ENCODE measurements around the gene LMCD1. TPM values are rescaled to one million over a fixed set of nuclear protein-coding genes. Genes with fewer than 3 reads are reported as not detected.

LMCD1 gene
- total RNA-seq, 1 donor from 2014 or later: 174 TPM

DNA sequence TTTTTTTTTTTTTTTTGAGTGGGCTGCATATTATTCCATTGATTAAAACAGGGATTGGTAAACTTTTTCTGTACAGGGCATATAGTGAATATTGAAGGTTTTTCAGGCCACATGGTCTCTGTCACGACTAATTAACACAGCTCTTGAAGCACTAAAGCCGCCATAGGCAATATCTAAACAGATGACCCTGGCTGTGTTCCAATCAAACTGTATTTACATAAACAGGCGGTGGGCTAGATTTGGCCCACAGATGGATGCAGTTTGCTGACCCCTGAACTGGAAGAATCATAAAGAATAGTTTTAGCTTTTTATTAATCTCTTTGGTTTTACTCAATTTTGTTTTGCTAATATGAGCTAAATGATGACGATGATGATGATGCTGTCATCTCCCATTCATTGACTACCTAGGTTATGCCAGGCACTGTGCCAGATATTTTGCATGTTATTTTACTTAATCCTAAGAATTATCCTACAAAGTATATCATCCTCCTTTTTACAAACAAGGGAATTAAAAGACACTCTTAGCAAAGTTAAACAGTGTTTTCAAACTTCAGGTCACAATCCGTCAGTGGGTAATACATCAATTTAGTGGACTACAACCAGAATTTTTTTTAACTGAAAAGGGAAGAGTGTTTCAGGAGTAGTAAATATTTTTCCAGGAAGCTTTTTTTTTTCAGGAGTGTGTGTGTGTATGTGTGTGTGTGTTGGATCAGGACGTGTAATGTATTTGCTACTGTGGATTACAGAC lies 54.3 kb downstream of the LMCD1 start:
- TF ChIP-seq, protein P1, sequence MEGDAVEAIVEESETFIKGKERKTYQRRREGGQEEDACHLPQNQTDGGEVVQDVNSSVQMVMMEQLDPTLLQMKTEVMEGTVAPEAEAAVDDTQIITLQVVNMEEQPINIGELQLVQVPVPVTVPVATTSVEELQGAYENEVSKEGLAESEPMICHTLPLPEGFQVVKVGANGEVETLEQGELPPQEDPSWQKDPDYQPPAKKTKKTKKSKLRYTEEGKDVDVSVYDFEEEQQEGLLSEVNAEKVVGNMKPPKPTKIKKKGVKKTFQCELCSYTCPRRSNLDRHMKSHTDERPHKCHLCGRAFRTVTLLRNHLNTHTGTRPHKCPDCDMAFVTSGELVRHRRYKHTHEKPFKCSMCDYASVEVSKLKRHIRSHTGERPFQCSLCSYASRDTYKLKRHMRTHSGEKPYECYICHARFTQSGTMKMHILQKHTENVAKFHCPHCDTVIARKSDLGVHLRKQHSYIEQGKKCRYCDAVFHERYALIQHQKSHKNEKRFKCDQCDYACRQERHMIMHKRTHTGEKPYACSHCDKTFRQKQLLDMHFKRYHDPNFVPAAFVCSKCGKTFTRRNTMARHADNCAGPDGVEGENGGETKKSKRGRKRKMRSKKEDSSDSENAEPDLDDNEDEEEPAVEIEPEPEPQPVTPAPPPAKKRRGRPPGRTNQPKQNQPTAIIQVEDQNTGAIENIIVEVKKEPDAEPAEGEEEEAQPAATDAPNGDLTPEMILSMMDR (IDR thresholded peaks at IDR 0.05): no peak
- DNase-seq: no peak
- intact Hi-C loops (cut with DNase I): no loop called here
- H3K4me3 ChIP-seq: no peak overlapping the region
- H3K4me1 ChIP-seq: peaks cover 57% of the 10 kb centered on the region
- H3K27me3 ChIP-seq: no peaks in the 10 kb centered on the region
- H3K27ac ChIP-seq: no peak overlapping the region
- peaks cover 40% of the 10 kb centered on the region for H3K36me3 ChIP-seq
- ATAC-seq: no peak
- no peaks in the 10 kb centered on the region for H3K9me3 ChIP-seq

DNA sequence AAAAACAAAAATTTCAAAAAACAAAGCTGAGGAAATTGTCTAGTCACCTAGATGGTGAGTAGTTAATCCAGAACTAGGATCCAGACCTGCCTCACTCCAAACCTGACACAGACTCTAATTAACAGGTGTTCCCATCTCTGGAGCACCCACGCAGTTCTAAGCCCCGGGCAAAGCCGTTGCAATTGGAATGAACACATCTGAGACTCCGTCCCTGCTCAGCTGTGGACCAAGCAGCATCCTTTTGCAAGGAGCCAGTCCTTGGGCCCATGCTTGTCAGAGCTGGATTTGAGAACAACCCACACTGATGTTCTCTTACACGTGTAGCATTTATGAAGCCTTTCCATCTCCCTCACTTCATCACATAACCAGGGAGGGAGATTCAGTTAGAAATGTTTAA lies 54.8 kb downstream of the LMCD1 start:
- Histone ChIP-seq H3K27ac (no peak overlapping the region), H3K9me3 (no peaks in the 10 kb centered on the region), H3K27me3 (no peaks in the 10 kb centered on the region), H3K36me3 (peaks cover 40% of the 10 kb centered on the region), H3K4me3 (no peak overlapping the region), H3K4me1 (peaks cover 57% of the 10 kb centered on the region)
- intact Hi-C loops (cut with DNase I): no loop called here
- ATAC-seq: no peak
- TF ChIP-seq, protein P1 (IDR thresholded peaks at IDR 0.05): no peak
- DNase-seq: no peak

DNA sequence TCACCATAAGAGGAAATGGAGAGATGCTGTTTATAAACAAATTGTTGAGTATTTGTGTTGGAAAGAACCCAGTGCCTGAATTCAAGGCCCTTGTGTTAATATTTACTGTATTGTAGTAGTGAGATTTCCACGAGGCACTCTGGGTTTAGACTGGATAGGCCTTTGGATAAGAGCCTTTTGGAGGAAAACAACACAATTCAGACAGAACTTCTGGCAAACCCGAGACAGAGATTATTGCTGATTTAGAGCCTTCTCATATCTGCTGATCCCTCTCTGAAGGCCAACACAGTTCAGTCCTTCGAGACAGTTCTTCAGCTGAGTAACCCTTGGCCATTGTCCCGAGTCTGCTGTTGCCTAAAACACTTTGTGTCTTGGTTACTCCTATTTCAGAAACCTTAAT lies 55.7 kb downstream of the LMCD1 start:
- no peak for ATAC-seq
- no peak for DNase-seq
- Histone ChIP-seq H3K4me1 (peaks cover 64% of the 10 kb centered on the region), H3K4me3 (no peak overlapping the region), H3K27me3 (no peaks in the 10 kb centered on the region), H3K27ac (peak overlapping the region; percentile 42), H3K9me3 (no peaks in the 10 kb centered on the region), H3K36me3 (peaks cover 33% of the 10 kb centered on the region)
- intact Hi-C loops (cut with DNase I): no loop called here
- TF ChIP-seq, protein P1 (IDR thresholded peaks at IDR 0.05): no peak

DNA sequence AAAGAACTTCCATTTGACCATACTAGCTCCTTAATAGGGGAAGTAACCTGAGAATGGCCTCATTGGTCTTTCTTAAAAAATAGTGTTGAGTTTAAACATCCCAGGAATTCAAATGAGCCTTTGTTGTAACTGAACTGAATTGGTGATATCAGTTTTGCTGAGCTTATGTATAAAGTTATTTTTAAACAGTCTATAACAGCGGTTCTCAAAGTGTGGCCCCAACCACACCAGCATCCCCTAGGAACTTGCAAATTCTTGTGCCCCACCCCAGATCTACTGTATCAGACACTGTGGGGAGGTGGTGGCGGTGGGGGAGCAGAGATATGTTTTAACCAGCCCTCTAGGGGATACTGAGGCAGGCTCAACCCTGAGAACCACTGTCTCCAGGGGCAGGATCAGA lies 57.0 kb downstream of the LMCD1 start:
- no peak overlapping the region for H3K27ac ChIP-seq
- no peak for ATAC-seq
- no peaks in the 10 kb centered on the region for H3K27me3 ChIP-seq
- no peak overlapping the region for H3K4me3 ChIP-seq
- H3K4me1 ChIP-seq: peaks cover 52% of the 10 kb centered on the region
- intact Hi-C loops (cut with DNase I): no loop called here
- H3K9me3 ChIP-seq: no peaks in the 10 kb centered on the region
- TF ChIP-seq, protein P1 (IDR thresholded peaks at IDR 0.05): no peak
- H3K36me3 ChIP-seq: peaks cover 30% of the 10 kb centered on the region
- DNase-seq: no peak

DNA sequence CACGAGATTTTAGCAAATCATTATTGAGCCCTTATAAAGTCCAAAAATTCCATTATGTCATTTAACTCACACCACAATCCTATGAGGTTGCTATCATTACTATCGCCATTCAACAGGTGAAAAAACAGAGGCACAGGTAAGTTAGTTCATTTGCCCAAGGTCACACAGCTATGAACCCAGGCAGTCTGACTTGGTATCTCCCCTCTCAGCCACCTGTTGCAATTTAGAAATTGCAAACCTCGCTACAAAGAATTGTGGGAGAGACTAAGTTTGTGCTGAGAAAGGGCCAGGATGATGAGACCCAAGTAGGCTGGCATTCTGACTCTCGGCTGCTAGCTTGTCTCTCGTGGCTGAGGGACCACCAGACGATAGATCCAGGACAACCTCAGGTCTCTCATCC lies 57.7 kb downstream of the LMCD1 start:
- Histone ChIP-seq H3K36me3 (peaks cover 29% of the 10 kb centered on the region), H3K27me3 (no peaks in the 10 kb centered on the region), H3K4me1 (peaks cover 49% of the 10 kb centered on the region), H3K9me3 (no peaks in the 10 kb centered on the region), H3K27ac (peak overlapping the region; percentile 17), H3K4me3 (no peak overlapping the region)
- ATAC-seq (no peak), DNase-seq (no peak)
- TF ChIP-seq, protein P1 (IDR thresholded peaks at IDR 0.05): no peak
- intact Hi-C loops (cut with DNase I): no loop called here

Measured in upper lobe of right lung (tissue), 1 donor.